Mesendoderm (in vitro differentiated cells): ENCODE measurements around the gene PIERCE2.

Experiments
- DNase-seq: peaks from one replicate; pipeline ENCODE4 v3.0.0; 2013
- H2AK5ac ChIP-seq: 2 replicates; pipeline ENCODE4 v1.6.1; 2013; ENCODE audit warnings: low read length, inconsistent platforms
- H2BK120ac ChIP-seq: 2 replicates; pipeline ENCODE4 v1.6.1; 2013; ENCODE audit warnings: low read depth, mild to moderate bottlenecking, low read length, moderate library complexity, mixed read lengths
- H2BK15ac ChIP-seq: replicated peaks from 2 replicates; pipeline ENCODE4 v1.6.1; 2013; ENCODE audit warnings: low read depth, mild to moderate bottlenecking, moderate library complexity
- H2BK5ac ChIP-seq: 2 replicates; pipeline ENCODE4 v1.6.1; 2013; ENCODE audit warnings: low read length, inconsistent platforms
- H3K18ac ChIP-seq: 2 replicates; pipeline ENCODE4 v1.6.1; 2013; ENCODE audit warnings: mild to moderate bottlenecking, low read length, mixed read lengths
- H3K23ac ChIP-seq: one replicate; pipeline ENCODE4 v1.6.1; 2013; ENCODE audit warnings: low read length
- H3K27ac ChIP-seq: 2 replicates; pipeline ENCODE4 v1.5.1; 2013; ENCODE audit warnings: low read depth, mild to moderate bottlenecking, inconsistent platforms, low read length, moderate library complexity
- H3K27me3 ChIP-seq: 2 replicates; pipeline ENCODE4 v1.6.1; 2013; ENCODE audit warnings: low read length, control low read depth, mild to moderate bottlenecking, inconsistent platforms; ENCODE audit not compliant: insufficient read depth, poor library complexity
- H3K36me3 ChIP-seq: 2 replicates; pipeline ENCODE4 v1.6.1; 2013; ENCODE audit warnings: low read length, inconsistent platforms; ENCODE audit not compliant: control insufficient read depth, insufficient read depth
- H3K4ac ChIP-seq: one replicate; pipeline ENCODE4 v1.6.1; 2013; ENCODE audit warnings: low read depth, mild to moderate bottlenecking, low read length, moderate library complexity
- H3K4me1 ChIP-seq: 2 replicates; pipeline ENCODE4 v1.6.1; 2013; ENCODE audit warnings: low read depth, low read length, inconsistent platforms; ENCODE audit not compliant: control insufficient read depth
- H3K4me2 ChIP-seq: 2 replicates; pipeline ENCODE4 v1.6.1; 2013; ENCODE audit warnings: low read length
- H3K4me3 ChIP-seq: 2 replicates; pipeline ENCODE4 v1.5.1; 2013; ENCODE audit warnings: mild to moderate bottlenecking, low read length
- H3K56ac ChIP-seq: one replicate; pipeline ENCODE4 v1.6.1; 2013; ENCODE audit warnings: low read length
- H3K79me1 ChIP-seq: 2 replicates; pipeline ENCODE4 v1.6.1; 2013; ENCODE audit warnings: low read length, inconsistent platforms
- H3K79me2 ChIP-seq: 2 replicates; pipeline ENCODE4 v1.6.1; 2013; ENCODE audit warnings: mild to moderate bottlenecking, low read length; ENCODE audit not compliant: control insufficient read depth, insufficient read depth
- H3K9ac ChIP-seq: 2 replicates; pipeline ENCODE4 v1.6.1; 2013; ENCODE audit warnings: low read length, inconsistent platforms
- H4K5ac ChIP-seq: one replicate; pipeline ENCODE4 v1.6.1; 2013; ENCODE audit warnings: low read length
- H4K8ac ChIP-seq: one replicate; pipeline ENCODE4 v1.6.1; 2013; ENCODE audit warnings: low read depth, mild to moderate bottlenecking, control low read depth, low read length, moderate library complexity
- whole genome bisulfite sequencing: extraction: QIAGEN DNeasy Blood & Tissue Kit; methylation state at CpG from one replicate; pipeline ENCODE4 v1.1.7; 2013; ENCODE audit warnings: low lambda C conversion rate, missing lambda C conversion rate; ENCODE audit not compliant: insufficient coverage; ENCODE audit errors: extremely low coverage; 5-methylcytosine and 5-hydroxymethylcytosine counted together

The PIERCE2 gene

GRCh38 chr15:55372701-55373440 is 35.4 kb upstream of the PIERCE2 start:
- no peak overlapping the region for H3K23ac ChIP-seq
- no peak for DNase-seq
- H3K18ac ChIP-seq: no peak overlapping the region
- no peak overlapping the region for H2BK120ac ChIP-seq
- H3K4me2 ChIP-seq: no peak overlapping the region
- no peak overlapping the region for H4K5ac ChIP-seq
- H3K4me1 ChIP-seq: no peaks in the 10 kb centered on the region
- H3K79me1 ChIP-seq: no peaks in the 10 kb centered on the region
- H3K79me2 ChIP-seq: no peaks in the 10 kb centered on the region
- H2AK5ac ChIP-seq: no peak overlapping the region
- no peak overlapping the region for H3K27ac ChIP-seq
- H3K27me3 ChIP-seq: no peaks in the 10 kb centered on the region
- no peak overlapping the region for H3K4ac ChIP-seq
- H3K56ac ChIP-seq: no peak overlapping the region
- H2BK5ac ChIP-seq: no peak overlapping the region
- no peak overlapping the region for H3K9ac ChIP-seq
- H3K4me3 ChIP-seq: no peak overlapping the region
- H4K8ac ChIP-seq: no peak overlapping the region
- no peaks in the 10 kb centered on the region for H3K36me3 ChIP-seq
- WGBS: no CpG with 5 or more reads among the region's 3 CpGs
- no peak overlapping the region for H2BK15ac ChIP-seq

GRCh38 chr15:55379095-55379494 is 29.2 kb upstream of the PIERCE2 start:
- no peak overlapping the region for H2BK5ac ChIP-seq
- H3K27ac ChIP-seq: no peak overlapping the region
- no peak overlapping the region for H3K9ac ChIP-seq
- no peak overlapping the region for H3K4ac ChIP-seq
- no peak overlapping the region for H3K18ac ChIP-seq
- H3K79me1 ChIP-seq: no peaks in the 10 kb centered on the region
- H3K4me1 ChIP-seq: no peaks in the 10 kb centered on the region
- H3K36me3 ChIP-seq: no peaks in the 10 kb centered on the region
- no peak overlapping the region for H2AK5ac ChIP-seq
- no peak overlapping the region for H4K5ac ChIP-seq
- H3K23ac ChIP-seq: no peak overlapping the region
- H3K4me3 ChIP-seq: no peak overlapping the region
- no peaks in the 10 kb centered on the region for H3K27me3 ChIP-seq
- no CpG with 5 or more reads among the region's 5 CpGs for WGBS
- no peak for DNase-seq
- H2BK120ac ChIP-seq: no peak overlapping the region
- no peaks in the 10 kb centered on the region for H3K79me2 ChIP-seq
- no peak overlapping the region for H3K4me2 ChIP-seq
- H2BK15ac ChIP-seq: no peak overlapping the region
- H4K8ac ChIP-seq: no peak overlapping the region
- no peak overlapping the region for H3K56ac ChIP-seq

- Histone ChIP-seq H3K4me2 (no peak overlapping the region), H2AK5ac (no peak overlapping the region), H3K18ac (no peak overlapping the region), H3K4ac (no peak overlapping the region), H2BK5ac (no peak overlapping the region), H3K27me3 (no peaks in the 10 kb centered on the region), H4K8ac (no peak overlapping the region), H3K27ac (no peak overlapping the region), H2BK15ac (no peak overlapping the region), H3K4me3 (no peak overlapping the region), H3K36me3 (no peaks in the 10 kb centered on the region), H3K4me1 (no peaks in the 10 kb centered on the region), H3K56ac (no peak overlapping the region), H4K5ac (no peak overlapping the region), H3K23ac (no peak overlapping the region), H3K79me2 (no peaks in the 10 kb centered on the region), H2BK120ac (no peak overlapping the region), H3K9ac (no peak overlapping the region), H3K79me1 (no peaks in the 10 kb centered on the region)
- DNase-seq: no peak
Observed at GRCh38 chr15:55381595-55381994, 26.7 kb upstream of the PIERCE2 start.

- Histone ChIP-seq H3K36me3 (no peaks in the 10 kb centered on the region), H3K4me3 (no peak overlapping the region), H3K56ac (no peak overlapping the region), H3K27ac (no peak overlapping the region), H3K79me2 (no peaks in the 10 kb centered on the region), H2BK5ac (no peak overlapping the region), H3K4me2 (no peak overlapping the region), H4K5ac (no peak overlapping the region), H3K27me3 (no peaks in the 10 kb centered on the region), H2BK120ac (no peak overlapping the region), H3K23ac (no peak overlapping the region), H3K79me1 (no peaks in the 10 kb centered on the region), H2AK5ac (no peak overlapping the region), H3K18ac (no peak overlapping the region), H3K4me1 (no peaks in the 10 kb centered on the region), H4K8ac (no peak overlapping the region), H2BK15ac (no peak overlapping the region), H3K4ac (no peak overlapping the region), H3K9ac (no peak overlapping the region)
- DNase-seq: no peak
- WGBS: no CpG with 5 or more reads among the region's 2 CpGs
Observed at GRCh38 chr15:55383687-55384086, 24.6 kb upstream of the PIERCE2 start.

GRCh38 chr15:55387027-55387426 is 21.3 kb upstream of the PIERCE2 start:
- Histone ChIP-seq H3K56ac (no peak overlapping the region), H2AK5ac (no peak overlapping the region), H3K27me3 (no peaks in the 10 kb centered on the region), H3K9ac (no peak overlapping the region), H3K36me3 (no peaks in the 10 kb centered on the region), H3K79me2 (no peaks in the 10 kb centered on the region), H3K4ac (no peak overlapping the region), H2BK5ac (no peak overlapping the region), H2BK15ac (no peak overlapping the region), H3K27ac (no peak overlapping the region), H4K8ac (no peak overlapping the region), H3K79me1 (no peaks in the 10 kb centered on the region), H3K23ac (no peak overlapping the region), H4K5ac (no peak overlapping the region), H3K4me3 (no peak overlapping the region), H3K4me1 (no peaks in the 10 kb centered on the region), H3K18ac (no peak overlapping the region), H2BK120ac (no peak overlapping the region), H3K4me2 (no peak overlapping the region)
- DNase-seq: no peak

GRCh38 chr15:55389264-55389607 is 19.1 kb upstream of the PIERCE2 start:
- H4K8ac ChIP-seq: no peak overlapping the region
- H3K79me1 ChIP-seq: no peaks in the 10 kb centered on the region
- no peak overlapping the region for H3K27ac ChIP-seq
- no peak overlapping the region for H3K4me3 ChIP-seq
- H2BK120ac ChIP-seq: no peak overlapping the region
- H3K79me2 ChIP-seq: no peaks in the 10 kb centered on the region
- no peak overlapping the region for H3K18ac ChIP-seq
- no peak overlapping the region for H3K4me2 ChIP-seq
- H3K9ac ChIP-seq: no peak overlapping the region
- no peaks in the 10 kb centered on the region for H3K36me3 ChIP-seq
- no peak overlapping the region for H2AK5ac ChIP-seq
- H2BK5ac ChIP-seq: no peak overlapping the region
- no peak overlapping the region for H2BK15ac ChIP-seq
- DNase-seq: no peak
- H3K4ac ChIP-seq: no peak overlapping the region
- H3K56ac ChIP-seq: no peak overlapping the region
- no peak overlapping the region for H4K5ac ChIP-seq
- H3K23ac ChIP-seq: no peak overlapping the region
- no peaks in the 10 kb centered on the region for H3K27me3 ChIP-seq
- no peaks in the 10 kb centered on the region for H3K4me1 ChIP-seq
